ENCODE results near the gene MACROD2.

The MACROD2 gene

DNA sequence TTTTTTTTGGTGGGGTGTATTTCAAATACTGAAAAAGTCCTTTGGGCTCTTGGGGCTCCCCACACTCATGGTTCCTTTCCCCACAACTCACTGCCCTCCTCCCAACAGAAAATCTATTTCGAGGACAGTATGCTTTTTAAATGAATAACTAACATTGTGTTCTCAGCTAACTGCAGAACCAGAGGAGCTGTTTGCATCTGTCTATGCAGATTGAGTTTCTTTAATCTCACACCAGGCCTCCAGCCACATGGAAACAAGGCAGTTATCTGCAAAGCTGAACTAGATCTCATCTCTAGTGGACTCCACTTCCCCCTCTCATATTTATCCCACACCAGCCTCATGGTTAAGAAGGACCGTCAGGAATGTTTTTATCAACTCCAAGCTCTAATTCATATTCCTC lies 1622.8 kb downstream of the MACROD2 start:
- Histone ChIP-seq H3K27me3 (no peaks in the 10 kb centered on the region), H3K4me1 (peaks cover 15% of the 10 kb centered on the region), H3K4me3 (ENCODE audit: low read depth, low read length) (no peak overlapping the region), H3K36me3 (no peaks in the 10 kb centered on the region), H3K9me3 (no peaks in the 10 kb centered on the region)
- TF ChIP-seq, protein P1, sequence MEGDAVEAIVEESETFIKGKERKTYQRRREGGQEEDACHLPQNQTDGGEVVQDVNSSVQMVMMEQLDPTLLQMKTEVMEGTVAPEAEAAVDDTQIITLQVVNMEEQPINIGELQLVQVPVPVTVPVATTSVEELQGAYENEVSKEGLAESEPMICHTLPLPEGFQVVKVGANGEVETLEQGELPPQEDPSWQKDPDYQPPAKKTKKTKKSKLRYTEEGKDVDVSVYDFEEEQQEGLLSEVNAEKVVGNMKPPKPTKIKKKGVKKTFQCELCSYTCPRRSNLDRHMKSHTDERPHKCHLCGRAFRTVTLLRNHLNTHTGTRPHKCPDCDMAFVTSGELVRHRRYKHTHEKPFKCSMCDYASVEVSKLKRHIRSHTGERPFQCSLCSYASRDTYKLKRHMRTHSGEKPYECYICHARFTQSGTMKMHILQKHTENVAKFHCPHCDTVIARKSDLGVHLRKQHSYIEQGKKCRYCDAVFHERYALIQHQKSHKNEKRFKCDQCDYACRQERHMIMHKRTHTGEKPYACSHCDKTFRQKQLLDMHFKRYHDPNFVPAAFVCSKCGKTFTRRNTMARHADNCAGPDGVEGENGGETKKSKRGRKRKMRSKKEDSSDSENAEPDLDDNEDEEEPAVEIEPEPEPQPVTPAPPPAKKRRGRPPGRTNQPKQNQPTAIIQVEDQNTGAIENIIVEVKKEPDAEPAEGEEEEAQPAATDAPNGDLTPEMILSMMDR (IDR thresholded peaks at IDR 0.05; ENCODE audit: low read depth, low read length): no peak
- no peak for DNase-seq

DNA sequence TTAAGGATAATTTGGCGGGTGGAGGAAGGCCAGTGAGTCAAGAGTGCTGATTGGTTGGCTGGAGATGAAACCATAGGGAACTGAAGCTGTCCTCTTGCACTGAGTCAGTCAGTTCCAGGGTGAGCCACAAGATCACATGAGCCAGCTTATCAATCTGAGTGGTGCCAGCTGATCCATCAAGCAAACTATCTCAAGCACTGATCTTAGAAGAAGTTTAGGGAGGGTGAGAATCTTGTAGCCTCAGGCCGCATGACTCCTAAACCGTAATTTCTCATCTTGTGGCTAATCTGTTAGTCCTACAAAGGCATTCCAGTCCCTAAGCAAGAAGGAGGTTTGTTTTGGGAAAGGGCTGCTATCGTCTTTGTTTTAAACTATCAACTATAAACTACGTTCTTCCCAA lies 1623.6 kb downstream of the MACROD2 start:
- TF ChIP-seq, protein P1 (IDR thresholded peaks at IDR 0.05; ENCODE audit: low read depth, low read length): no peak
- no peak for DNase-seq

DNA sequence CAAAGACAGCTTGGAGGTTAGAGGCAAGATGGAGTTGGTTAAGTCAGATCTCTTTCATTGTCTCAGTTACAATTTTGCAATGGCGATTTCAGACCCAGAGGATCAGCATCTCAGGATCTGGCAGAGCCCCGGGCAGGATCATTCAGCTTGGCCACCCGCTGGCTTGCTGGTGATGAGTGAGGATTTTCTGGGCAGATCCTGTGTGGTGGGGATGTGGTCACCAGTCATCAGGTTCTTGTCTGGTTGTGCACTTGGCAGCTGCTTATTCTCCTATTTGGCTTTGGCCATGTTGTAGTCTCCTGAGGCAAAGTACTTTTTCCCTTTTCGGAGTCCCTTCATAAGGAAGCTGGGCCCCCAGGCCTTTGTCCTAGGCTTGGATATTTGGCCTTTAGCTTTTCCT lies 1624.0 kb downstream of the MACROD2 start:
- no peaks in the 10 kb centered on the region for H3K36me3 ChIP-seq
- no peaks in the 10 kb centered on the region for H3K9me3 ChIP-seq
- no peak for DNase-seq
- no peaks in the 10 kb centered on the region for H3K27me3 ChIP-seq
- TF ChIP-seq, protein P1 (IDR thresholded peaks at IDR 0.05; ENCODE audit: low read depth, low read length): no peak
- no peak overlapping the region for H3K4me3 ChIP-seq (ENCODE audit: low read depth, low read length)
- H3K4me1 ChIP-seq: peaks cover 5% of the 10 kb centered on the region; the same call in 1 of the 2 replicates

More for the DNA sequence above, 1623.6 kb downstream of the MACROD2 start:
- no peaks in the 10 kb centered on the region for H3K27me3 ChIP-seq
- H3K4me1 ChIP-seq: peaks cover 7% of the 10 kb centered on the region
- no peak overlapping the region for H3K4me3 ChIP-seq (ENCODE audit: low read depth, low read length)
- no peaks in the 10 kb centered on the region for H3K36me3 ChIP-seq
- H3K9me3 ChIP-seq: no peaks in the 10 kb centered on the region

DNA sequence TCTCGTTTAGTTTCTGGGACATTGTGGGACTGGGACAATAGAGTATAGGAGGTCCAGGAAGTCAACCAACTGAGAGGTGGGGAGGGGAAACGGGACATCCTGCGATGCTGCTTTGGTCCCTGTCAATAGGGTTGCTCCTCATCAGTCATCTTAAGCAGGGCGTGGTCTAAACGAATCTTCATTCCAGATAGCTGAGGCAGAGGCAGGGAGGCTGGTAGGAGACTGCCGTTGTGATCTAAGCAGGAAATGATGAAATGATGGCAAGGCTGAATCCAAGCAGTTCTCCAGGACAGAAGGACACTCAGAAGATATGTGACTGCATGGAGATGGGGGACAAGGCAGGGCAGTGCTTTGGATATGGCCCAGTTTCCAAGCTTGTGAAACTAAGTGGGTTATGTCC lies 1624.5 kb downstream of the MACROD2 start:
- no peaks in the 10 kb centered on the region for H3K27me3 ChIP-seq
- H3K4me1 ChIP-seq: peaks cover 5% of the 10 kb centered on the region; the same call in 1 of the 2 replicates
- H3K9me3 ChIP-seq: no peaks in the 10 kb centered on the region
- H3K4me3 ChIP-seq (ENCODE audit: low read depth, low read length): no peak overlapping the region
- DNase-seq: no peak
- H3K36me3 ChIP-seq: no peaks in the 10 kb centered on the region
- TF ChIP-seq, protein P1 (IDR thresholded peaks at IDR 0.05; ENCODE audit: low read depth, low read length): no peak

DNA sequence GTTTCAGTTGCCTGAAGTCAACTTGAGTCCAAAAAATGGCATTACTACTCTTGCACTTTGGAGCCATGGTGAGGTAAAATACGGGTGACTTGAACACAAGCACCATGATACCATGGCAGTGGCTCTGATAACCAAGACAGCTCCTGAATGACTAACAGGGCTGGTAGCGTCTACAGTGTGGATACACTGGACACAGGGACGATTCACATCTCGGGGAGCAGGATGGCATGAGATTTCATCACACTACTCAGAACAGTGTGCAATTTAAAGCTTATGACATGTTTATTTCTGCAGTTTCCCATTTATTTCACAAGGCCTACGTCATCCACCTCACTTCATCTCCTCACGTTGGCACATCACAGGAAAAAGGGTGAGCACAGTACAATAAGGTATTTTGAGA lies 1627.1 kb downstream of the MACROD2 start:
- no peaks in the 10 kb centered on the region for H3K27me3 ChIP-seq
- no peaks in the 10 kb centered on the region for H3K9me3 ChIP-seq
- H3K4me1 ChIP-seq: peaks cover 4% of the 10 kb centered on the region; the same call in 1 of the 2 replicates
- TF ChIP-seq, protein P1 (IDR thresholded peaks at IDR 0.05; ENCODE audit: low read depth, low read length): no peak
- no peaks in the 10 kb centered on the region for H3K36me3 ChIP-seq
- DNase-seq: no peak
- no peak overlapping the region for H3K4me3 ChIP-seq (ENCODE audit: low read depth, low read length)

DNA sequence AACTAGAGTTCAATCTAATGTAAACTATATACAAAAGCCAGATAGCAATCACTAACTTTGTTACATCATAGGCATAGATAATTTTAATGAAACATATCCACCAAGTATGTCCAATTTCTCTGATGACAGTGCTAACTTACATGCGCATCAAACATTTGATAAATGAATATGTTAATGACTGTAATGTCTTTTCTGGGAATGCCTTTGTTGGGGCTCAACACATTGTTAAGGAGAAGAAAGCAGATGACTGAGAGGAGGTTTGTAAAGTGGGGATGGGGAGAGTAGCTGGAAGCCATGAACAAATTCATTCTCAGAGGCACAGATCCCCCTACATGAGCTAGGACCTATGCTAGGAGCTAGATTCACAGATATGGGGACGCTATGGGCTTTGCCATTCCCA lies 1627.9 kb downstream of the MACROD2 start:
- no peaks in the 10 kb centered on the region for H3K4me1 ChIP-seq
- TF ChIP-seq, protein P1 (IDR thresholded peaks at IDR 0.05; ENCODE audit: low read depth, low read length): no peak
- H3K4me3 ChIP-seq (ENCODE audit: low read depth, low read length): no peak overlapping the region
- no peaks in the 10 kb centered on the region for H3K27me3 ChIP-seq
- no peaks in the 10 kb centered on the region for H3K9me3 ChIP-seq
- no peak for DNase-seq
- no peaks in the 10 kb centered on the region for H3K36me3 ChIP-seq
